PC-3 (cell line): ENCODE measurements around the gene MALAT1. TPM values are rescaled to one million over a fixed set of nuclear protein-coding genes. Genes with fewer than 3 reads are reported as not detected.

ENCODE experiments used
- ATAC-seq: fragments of 200-7000 bp; cut with Tn5 transposase; 2 replicates; pipeline ENCODE4 v1.9.1; 2020; ENCODE audit warnings: mild to moderate bottlenecking, moderate library complexity
- BruUV-seq: library from RNA; stranded (reverse); fragments of 400-500 nt; replicated peaks from 2 replicates; lab custom pipeline; 2021; lab: Mats Ljungman, UMichigan
- CTCF ChIA-PET: fragments of 300-600 bp; sonication (Branson Sonifier 250); formaldehyde crosslinking; loops from one replicate; lab custom pipeline; 2022; ENCODE audit warnings: antibody characterized with exemption; lab: Charles Lee
- POLR2A ChIA-PET: fragments of 300-600 bp; sonication (Branson Sonifier 250); formaldehyde crosslinking; loops from one replicate; lab custom pipeline; 2022; ENCODE audit warnings: antibody characterized with exemption; ENCODE audit not compliant: unreplicated experiment; lab: Charles Lee
- DNase-seq: peaks from one replicate; pipeline ENCODE4 v3.0.0-alpha.2; 2015
- H2AFZ ChIP-seq: fragments of 300-600 bp; sonication (generic); 2 replicates; pipeline ENCODE4 v1.6.0; 2016; ENCODE audit warnings: antibody characterized with exemption, low read length
- H3F3A ChIP-seq: fragments of 300-600 bp; sonication (generic); one replicate; pipeline ENCODE4 v1.6.0; 2017; ENCODE audit warnings: antibody characterized with exemption, low read length, control low read depth, mild to moderate bottlenecking; ENCODE audit not compliant: unreplicated experiment
- H3K27ac ChIP-seq: fragments of 300-600 bp; sonication (generic); 2 replicates; pipeline ENCODE4 v1.5.1; 2016; ENCODE audit warnings: mild to moderate bottlenecking, low read length
- H3K27me3 ChIP-seq: fragments of 300-600 bp; sonication (generic); 2 replicates; pipeline ENCODE4 v1.6.1; 2016; ENCODE audit warnings: low read length, mixed read lengths
- H3K36me3 ChIP-seq: fragments of 300-600 bp; sonication (generic); 2 replicates; pipeline ENCODE4 v1.6.1; 2016; ENCODE audit warnings: low read depth, mixed run types, low read length, mixed read lengths
- H3K4me1 ChIP-seq: fragments of 300-600 bp; sonication (generic); 2 replicates; pipeline ENCODE4 v1.5.1; 2016; ENCODE audit warnings: low read length; ENCODE audit not compliant: insufficient read depth
- H3K4me2 ChIP-seq: fragments of 300-600 bp; sonication (generic); 2 replicates; pipeline ENCODE4 v1.6.0; 2016; ENCODE audit warnings: low read length
- H3K4me3 ChIP-seq: fragments of 300-600 bp; sonication (generic); 2 replicates; pipeline ENCODE4 v1.5.1; 2016; ENCODE audit warnings: mild to moderate bottlenecking, low read length, mixed read lengths
- H3K79me2 ChIP-seq: fragments of 300-600 bp; sonication (generic); 2 replicates; pipeline ENCODE4 v1.6.1; 2017; ENCODE audit warnings: low read length, mixed read lengths
- H3K9ac ChIP-seq: fragments of 300-600 bp; sonication (generic); 2 replicates; pipeline ENCODE4 v1.6.0; 2016; ENCODE audit warnings: mild to moderate bottlenecking, low read length
- H3K9me2 ChIP-seq: fragments of 300-600 bp; sonication (generic); replicated peaks from 2 replicates; pipeline ENCODE4 v1.6.1; 2016; ENCODE audit warnings: mixed run types, low read length, mixed read lengths
- H3K9me3 ChIP-seq: fragments of 300-600 bp; sonication (generic); 2 replicates; pipeline ENCODE4 v1.6.1; 2016; ENCODE audit warnings: low read length, mixed read lengths
- H4K20me1 ChIP-seq: fragments of 300-600 bp; sonication (generic); 2 replicates; pipeline ENCODE4 v1.6.1; 2016; ENCODE audit warnings: low read length, mixed read lengths
- CTCF ChIP-seq: fragments of 300-600 bp; sonication (generic); conservative IDR thresholded peaks from 2 replicates; pipeline ENCODE4 v1.5.1; 2017; ENCODE audit warnings: antibody characterized with exemption, low read depth, mild to moderate bottlenecking, low read length
- EZH2 ChIP-seq: fragments of 300-600 bp; sonication (generic); IDR thresholded peaks from one replicate; pipeline ENCODE4 v1.6.1; 2017; ENCODE audit warnings: antibody characterized with exemption, mild to moderate bottlenecking, low read length; ENCODE audit not compliant: unreplicated experiment
- EZH2phosphoT487 ChIP-seq: fragments of 300-600 bp; sonication (generic); IDR thresholded peaks from 2 replicates; pipeline ENCODE4 v1.6.1; 2018; ENCODE audit warnings: mild to moderate bottlenecking, antibody characterized with exemption, low read length, borderline replicate concordance
- intact Hi-C: fragments of 100-400 bp; cut with micrococcal nuclease; formaldehyde crosslinking; loops from 2 replicates; pipeline ENCODE4 v1.9.0; 2023
- total RNA-seq: library from RNA; depleted of rRNA; stranded (reverse); fragments of >200 nt; gene quantifications from 2 replicates; pipeline ENCODE4 v1.2.3, GENCODE V29; 2014

MALAT1 gene
- total RNA-seq, 1 experiment from 2014 or later = 1,345 TPM

- H3K9me3 ChIP-seq = no peaks in the 10 kb centered on the region
- peaks cover 54% of the 10 kb centered on the region for H3K4me1 ChIP-seq
- no peak overlapping the region for H3K4me3 ChIP-seq
- no peak overlapping the region for H3K9ac ChIP-seq
- no TSS peak for BruUV-seq
- no peaks in the 10 kb centered on the region for H4K20me1 ChIP-seq
- no peak overlapping the region for H2AFZ ChIP-seq
- no peak overlapping the region for H3K27ac ChIP-seq
- no peaks in the 10 kb centered on the region for H3F3A ChIP-seq
- no peak for TF ChIP-seq EZH2phosphoT487
- no peaks in the 10 kb centered on the region for H3K9me2 ChIP-seq
- no peak for ATAC-seq
- no peaks in the 10 kb centered on the region for H3K27me3 ChIP-seq
- intact Hi-C loops = no loop called here
- H3K79me2 ChIP-seq = 0 out of 2 replicates have a peak, but pooled peaks cover 3% of the 10 kb centered on the region
- ChIA-PET CTCF (interaction anchor here (0.6 kb wide), 1 partner anchor 19 kb away, joined by 5 read pairs; no protein-coding TSS in a partner anchor), POLR2A (interaction anchor here (2.6 kb wide), 1 partner anchor 9 kb away, joined by 21 read pairs; the partner anchor contains the start of gene MALAT1)
- DNase-seq = no peak
- no peaks in the 10 kb centered on the region for H3K36me3 ChIP-seq
- H3K4me2 ChIP-seq = no peak overlapping the region
Observed at GRCh38 chr11:65489035-65489705, 9.7 kb upstream of the MALAT1 start.

- no peak for ATAC-seq
- H3K79me2 ChIP-seq = 0 out of 2 replicates have a peak, but pooled peaks cover 3% of the 10 kb centered on the region
- intact Hi-C loops = no loop called here
- no peaks in the 10 kb centered on the region for H3K9me2 ChIP-seq
- no peak overlapping the region for H3K4me3 ChIP-seq
- CTCF ChIA-PET = no interaction called here
- no peak overlapping the region for H3K9ac ChIP-seq
- H4K20me1 ChIP-seq = no peaks in the 10 kb centered on the region
- DNase-seq = no peak
- no peaks in the 10 kb centered on the region for H3K36me3 ChIP-seq
- no peaks in the 10 kb centered on the region for H3K9me3 ChIP-seq
- H2AFZ ChIP-seq = no peak overlapping the region
- BruUV-seq = no TSS peak
- H3K27me3 ChIP-seq = no peaks in the 10 kb centered on the region
- no peak overlapping the region for H3K27ac ChIP-seq
- POLR2A ChIA-PET = interaction anchor here (0.6 kb wide), 1 partner anchor 120 kb away, joined by 3 read pairs; no protein-coding TSS in a partner anchor
- H3K4me2 ChIP-seq = no peak overlapping the region
- H3F3A ChIP-seq = no peaks in the 10 kb centered on the region
- TF ChIP-seq EZH2phosphoT487 = no peak
- no peak for TF ChIP-seq EZH2
- TF ChIP-seq CTCF = no peak
- peaks cover 60% of the 10 kb centered on the region for H3K4me1 ChIP-seq
Observed at GRCh38 chr11:65489706-65490320, 9.0 kb upstream of the MALAT1 start.

- no peak for TF ChIP-seq EZH2
- no peak for TF ChIP-seq CTCF
- no peak for TF ChIP-seq EZH2phosphoT487
- Histone ChIP-seq H3K27me3 (no peaks in the 10 kb centered on the region), H3F3A (no peaks in the 10 kb centered on the region), H3K36me3 (no peaks in the 10 kb centered on the region), H3K9me2 (no peaks in the 10 kb centered on the region), H3K27ac (peak overlapping the region; percentile 87), H3K4me3 (no peak overlapping the region), H4K20me1 (no peaks in the 10 kb centered on the region), H3K9me3 (no peaks in the 10 kb centered on the region), H3K79me2 (peaks cover 4% of the 10 kb centered on the region; the same call in 1 of the 2 replicates), H3K4me1 (peaks cover 61% of the 10 kb centered on the region), H3K9ac (peak overlapping the region; percentile 67), H3K4me2 (peak overlapping the region; percentile 36), H2AFZ (no peak overlapping the region; the same call in 1 of the 2 replicates)
- no TSS peak for BruUV-seq
- POLR2A ChIA-PET = interaction anchor here (0.5 to 2.7 kb wide), 7 partner anchors 9 to 68 kb away, joined by 3 to 21 read pairs (median 10); partner anchors contain the start of gene NEAT1
- intact Hi-C loops = no loop called here
- ATAC-seq (no peak), DNase-seq (no peak)
- CTCF ChIA-PET = interaction anchor here (0.6 to 1.2 kb wide), 3 partner anchors 11 to 216 kb away, joined by 5 to 11 read pairs (median 9); no protein-coding TSS in a partner anchor
Observed at GRCh38 chr11:65491163-65491465, 7.7 kb upstream of the MALAT1 start.
